ENCODE measurements around the gene SMPD4.
A peak's percentile ranks its signal among the peaks of the same experiment; 100 is the strongest.
"Not testable (repeated sequence)": the region's sequence is repeated elsewhere in the genome, so short reads cannot be mapped to it uniquely, and the experiment has no call there.

SMPD4 gene, protein sequence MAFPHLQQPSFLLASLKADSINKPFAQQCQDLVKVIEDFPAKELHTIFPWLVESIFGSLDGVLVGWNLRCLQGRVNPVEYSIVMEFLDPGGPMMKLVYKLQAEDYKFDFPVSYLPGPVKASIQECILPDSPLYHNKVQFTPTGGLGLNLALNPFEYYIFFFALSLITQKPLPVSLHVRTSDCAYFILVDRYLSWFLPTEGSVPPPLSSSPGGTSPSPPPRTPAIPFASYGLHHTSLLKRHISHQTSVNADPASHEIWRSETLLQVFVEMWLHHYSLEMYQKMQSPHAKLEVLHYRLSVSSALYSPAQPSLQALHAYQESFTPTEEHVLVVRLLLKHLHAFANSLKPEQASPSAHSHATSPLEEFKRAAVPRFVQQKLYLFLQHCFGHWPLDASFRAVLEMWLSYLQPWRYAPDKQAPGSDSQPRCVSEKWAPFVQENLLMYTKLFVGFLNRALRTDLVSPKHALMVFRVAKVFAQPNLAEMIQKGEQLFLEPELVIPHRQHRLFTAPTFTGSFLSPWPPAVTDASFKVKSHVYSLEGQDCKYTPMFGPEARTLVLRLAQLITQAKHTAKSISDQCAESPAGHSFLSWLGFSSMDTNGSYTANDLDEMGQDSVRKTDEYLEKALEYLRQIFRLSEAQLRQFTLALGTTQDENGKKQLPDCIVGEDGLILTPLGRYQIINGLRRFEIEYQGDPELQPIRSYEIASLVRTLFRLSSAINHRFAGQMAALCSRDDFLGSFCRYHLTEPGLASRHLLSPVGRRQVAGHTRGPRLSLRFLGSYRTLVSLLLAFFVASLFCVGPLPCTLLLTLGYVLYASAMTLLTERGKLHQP

GRCh38 chr2:130181325-130181879 lies at the start of gene SMPD4:
Gene SMPD4 (minus strand): TSS chr2:130181602. CDS start chr2:130176592, 5,010 bp downstream.
- H3K4me1 Mint-ChIP-seq (ENCODE audit: low read depth): peaks cover 37% of the 10 kb centered on the region
- peaks cover 63% of the 10 kb centered on the region for H3K36me3 Mint-ChIP-seq (ENCODE audit: low read depth)
- H3K27me3 Mint-ChIP-seq: no peaks in the 10 kb centered on the region
- H3K4me3 Mint-ChIP-seq: peak within 1 kb of the TSS; percentile 97
- peak; percentile 99 for DNase-seq
- no peaks in the 10 kb centered on the region for H3K9me3 Mint-ChIP-seq
- peak within 1 kb of the TSS; percentile 98 for H3K27ac Mint-ChIP-seq

GRCh38 chr2:130230907-130231306 lies 49.5 kb upstream of the SMPD4 start:
- H3K9me3 Mint-ChIP-seq, H3K4me3 Mint-ChIP-seq: not testable (repeated sequence)

GRCh38 chr2:130230376-130230775 lies 49.0 kb upstream of the SMPD4 start:
- H3K4me3 Mint-ChIP-seq; H3K27ac Mint-ChIP-seq; DNase-seq; H3K9me3 Mint-ChIP-seq; H3K4me1 Mint-ChIP-seq (ENCODE audit: low read depth); H3K36me3 Mint-ChIP-seq (ENCODE audit: low read depth): not testable (repeated sequence)
- peaks cover 16% of the 10 kb centered on the region for H3K27me3 Mint-ChIP-seq

More at GRCh38 chr2:130230907-130231306, 49.5 kb upstream of the SMPD4 start:
- DNase-seq; H3K36me3 Mint-ChIP-seq (ENCODE audit: low read depth); H3K27ac Mint-ChIP-seq; H3K4me1 Mint-ChIP-seq (ENCODE audit: low read depth): not testable (repeated sequence)
- peaks cover 16% of the 10 kb centered on the region for H3K27me3 Mint-ChIP-seq

DNA sequence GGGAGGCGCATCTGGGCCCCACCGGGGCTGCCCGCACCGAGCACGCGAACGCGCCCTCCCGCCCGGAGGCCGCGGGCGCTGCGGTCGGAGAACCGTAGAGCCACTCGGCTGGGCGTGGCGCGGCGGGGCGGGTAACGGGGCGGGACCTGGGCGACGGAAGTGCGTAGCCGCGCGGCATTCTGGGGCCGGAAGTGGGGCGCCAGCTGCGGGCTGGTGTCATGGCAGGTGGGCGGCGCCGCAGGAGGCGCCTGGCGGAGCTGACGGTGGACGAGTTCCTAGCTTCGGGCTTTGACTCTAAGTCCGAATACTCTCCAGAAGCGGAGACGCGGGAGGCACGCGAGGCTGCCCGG lies 47.7 kb upstream of the SMPD4 start:
- not testable (repeated sequence) for H3K4me3 Mint-ChIP-seq; H3K27ac Mint-ChIP-seq; H3K9me3 Mint-ChIP-seq; H3K36me3 Mint-ChIP-seq (ENCODE audit: low read depth); H3K4me1 Mint-ChIP-seq (ENCODE audit: low read depth)
- DNase-seq: peak; percentile 46
- peaks cover 13% of the 10 kb centered on the region for H3K27me3 Mint-ChIP-seq

DNA sequence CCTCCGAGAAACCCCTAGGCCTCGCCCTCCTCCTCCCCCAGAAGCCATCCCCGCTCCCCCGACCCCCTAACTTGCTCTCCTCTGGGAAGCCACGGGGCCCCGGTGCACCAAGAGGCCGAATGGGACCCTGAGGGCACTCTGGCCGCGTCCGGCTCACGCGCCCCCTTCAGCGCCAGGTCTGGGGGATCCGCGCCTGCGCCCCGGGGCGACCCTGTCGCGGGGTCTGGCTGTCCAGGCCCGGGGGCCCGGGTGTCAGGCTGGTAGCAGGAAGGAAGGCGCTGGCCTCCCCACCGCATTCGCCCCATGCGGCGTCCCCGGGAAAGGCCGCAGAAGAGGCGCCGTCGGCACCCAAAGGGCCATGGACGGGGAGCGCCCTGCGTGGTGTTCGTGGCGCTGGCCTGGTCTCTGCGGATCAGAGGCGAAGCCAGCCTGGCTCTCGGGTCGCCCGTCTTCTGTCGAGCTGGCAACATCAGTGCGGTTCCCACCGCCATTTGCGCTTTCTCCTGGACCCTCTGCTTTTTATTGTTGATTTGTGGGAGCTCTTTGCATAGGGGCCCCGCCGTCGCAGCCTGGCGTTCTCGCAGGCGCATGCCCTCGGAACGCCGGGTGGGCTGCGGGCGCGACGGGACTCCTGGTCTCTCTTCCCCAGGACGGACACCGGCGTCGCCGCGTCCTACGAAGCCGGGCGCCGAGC lies 47.2 kb upstream of the SMPD4 start:
- H3K36me3 Mint-ChIP-seq (ENCODE audit: low read depth); DNase-seq; H3K27ac Mint-ChIP-seq; H3K4me1 Mint-ChIP-seq (ENCODE audit: low read depth); H3K9me3 Mint-ChIP-seq; H3K4me3 Mint-ChIP-seq: not testable (repeated sequence)
- peaks cover 14% of the 10 kb centered on the region for H3K27me3 Mint-ChIP-seq

- H3K36me3 Mint-ChIP-seq (ENCODE audit: low read depth); H3K4me1 Mint-ChIP-seq (ENCODE audit: low read depth); DNase-seq; H3K27ac Mint-ChIP-seq; H3K9me3 Mint-ChIP-seq; H3K4me3 Mint-ChIP-seq: not testable (repeated sequence)
- H3K27me3 Mint-ChIP-seq: peaks cover 14% of the 10 kb centered on the region
Measured at GRCh38 chr2:130228005-130228404, 46.6 kb upstream of the SMPD4 start.

- not testable (repeated sequence) for H3K27ac Mint-ChIP-seq; H3K4me3 Mint-ChIP-seq; H3K9me3 Mint-ChIP-seq; H3K4me1 Mint-ChIP-seq (ENCODE audit: low read depth); H3K36me3 Mint-ChIP-seq (ENCODE audit: low read depth); DNase-seq
- peaks cover 22% of the 10 kb centered on the region for H3K27me3 Mint-ChIP-seq
Measured at GRCh38 chr2:130222523-130222922, 41.1 kb upstream of the SMPD4 start.

- H3K27me3 Mint-ChIP-seq: peaks cover 34% of the 10 kb centered on the region
- not testable (repeated sequence) for H3K27ac Mint-ChIP-seq; H3K36me3 Mint-ChIP-seq (ENCODE audit: low read depth); DNase-seq; H3K4me1 Mint-ChIP-seq (ENCODE audit: low read depth); H3K4me3 Mint-ChIP-seq; H3K9me3 Mint-ChIP-seq
Measured at GRCh38 chr2:130220505-130220904, 39.1 kb upstream of the SMPD4 start.

DNA sequence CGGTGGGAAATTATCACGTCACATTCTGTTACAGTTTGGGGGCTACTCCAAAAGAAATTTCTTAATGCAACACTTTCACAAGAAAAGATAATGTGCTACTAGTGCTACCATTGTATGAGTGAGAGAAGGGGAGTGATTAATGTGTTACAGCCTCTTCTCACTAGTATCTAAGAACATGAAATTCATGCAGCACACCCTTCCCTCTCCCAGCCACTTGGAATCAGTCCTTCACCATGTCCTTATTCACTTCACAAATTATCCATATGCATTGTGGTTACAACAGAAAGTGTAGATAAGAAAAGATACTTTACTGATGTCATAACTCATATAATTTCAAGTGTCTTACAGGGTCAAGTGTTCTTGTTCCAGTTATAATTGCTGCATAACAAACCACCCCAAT lies 37.7 kb upstream of the SMPD4 start:
- not testable (repeated sequence) for DNase-seq; H3K36me3 Mint-ChIP-seq (ENCODE audit: low read depth); H3K9me3 Mint-ChIP-seq; H3K4me3 Mint-ChIP-seq; H3K27ac Mint-ChIP-seq; H3K4me1 Mint-ChIP-seq (ENCODE audit: low read depth)
- H3K27me3 Mint-ChIP-seq: peaks cover 37% of the 10 kb centered on the region

- H3K4me3 Mint-ChIP-seq; H3K27ac Mint-ChIP-seq; H3K27me3 Mint-ChIP-seq; H3K36me3 Mint-ChIP-seq (ENCODE audit: low read depth); DNase-seq; H3K4me1 Mint-ChIP-seq (ENCODE audit: low read depth); H3K9me3 Mint-ChIP-seq: not testable (repeated sequence)
Measured at GRCh38 chr2:130207051-130207450, 25.6 kb upstream of the SMPD4 start.

- not testable (repeated sequence) for H3K27me3 Mint-ChIP-seq; DNase-seq; H3K4me1 Mint-ChIP-seq (ENCODE audit: low read depth); H3K9me3 Mint-ChIP-seq; H3K36me3 Mint-ChIP-seq (ENCODE audit: low read depth); H3K4me3 Mint-ChIP-seq; H3K27ac Mint-ChIP-seq
Measured at GRCh38 chr2:130203150-130203549, 21.7 kb upstream of the SMPD4 start.

- not testable (repeated sequence) for H3K4me3 Mint-ChIP-seq; H3K27me3 Mint-ChIP-seq; H3K36me3 Mint-ChIP-seq (ENCODE audit: low read depth); H3K27ac Mint-ChIP-seq; H3K4me1 Mint-ChIP-seq (ENCODE audit: low read depth); H3K9me3 Mint-ChIP-seq; DNase-seq
Measured at GRCh38 chr2:130202518-130202917, 21.1 kb upstream of the SMPD4 start.

DNA sequence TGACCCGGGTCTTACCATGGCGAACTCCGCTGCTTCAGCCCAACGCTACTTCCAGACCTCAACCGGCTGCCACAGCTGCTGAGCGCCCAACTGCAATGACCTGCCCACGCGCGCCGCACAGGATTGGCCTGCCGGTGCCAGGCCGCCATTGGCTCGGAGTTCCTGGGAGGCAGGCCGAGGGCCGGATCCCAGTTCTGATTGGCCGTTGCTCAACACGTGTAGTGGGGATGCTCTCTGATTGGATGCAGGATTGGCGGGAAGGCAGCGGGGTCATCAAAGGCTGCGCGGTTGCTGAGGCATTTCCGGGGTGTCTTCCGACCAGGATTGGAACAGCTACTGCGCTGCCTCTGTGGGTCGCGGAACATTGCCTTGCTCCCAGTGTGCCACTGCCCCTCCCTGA lies 16.9 kb upstream of the SMPD4 start, which contains the start of gene TUBA3E:
Gene TUBA3E, minus strand, starts transcription at position 97 of the 400 bp plus-strand sequence. Its CDS starts 79 bp downstream, at position 18.
- no peaks in the 10 kb centered on the region for H3K36me3 Mint-ChIP-seq (ENCODE audit: low read depth)
- H3K4me3 Mint-ChIP-seq: no peak within 1 kb of the TSS
- H3K9me3 Mint-ChIP-seq: no peaks in the 10 kb centered on the region
- H3K4me1 Mint-ChIP-seq (ENCODE audit: low read depth): no peaks in the 10 kb centered on the region
- H3K27ac Mint-ChIP-seq: no peak within 1 kb of the TSS
- H3K27me3 Mint-ChIP-seq: no peaks in the 10 kb centered on the region
- DNase-seq: no peak

DNA sequence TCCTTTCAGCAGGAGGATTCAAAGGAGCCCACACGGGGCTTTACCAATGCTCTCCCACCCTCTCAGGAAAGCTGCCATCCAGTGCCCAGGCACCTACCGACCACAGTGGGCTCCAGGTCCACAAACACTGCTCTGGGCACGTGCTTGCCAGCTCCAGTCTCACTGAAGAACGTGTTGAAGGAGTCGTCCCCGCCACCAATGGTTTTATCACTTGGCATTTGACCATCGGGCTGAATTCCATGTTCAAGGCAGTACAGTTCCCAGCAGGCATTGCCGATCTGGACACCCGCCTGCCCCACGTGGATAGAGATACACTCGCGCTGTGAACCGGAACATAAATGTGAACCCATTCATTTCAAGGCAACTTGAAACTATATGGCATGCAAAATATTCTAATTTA lies 14.7 kb upstream of the SMPD4 start:
- not testable (repeated sequence) for H3K4me3 Mint-ChIP-seq; H3K36me3 Mint-ChIP-seq (ENCODE audit: low read depth); H3K27me3 Mint-ChIP-seq; DNase-seq; H3K4me1 Mint-ChIP-seq (ENCODE audit: low read depth); H3K27ac Mint-ChIP-seq; H3K9me3 Mint-ChIP-seq

All from activated T-cell treated with anti-CD3 and anti-CD28 coated beads, Interleukin-2, amount 50 U/mL, for 24 hours (primary cell).